ENCODE measurements around the gene EGFL8.
"Not testable (repeated sequence)": the region's sequence is repeated elsewhere in the genome, so short reads cannot be mapped to it uniquely, and the experiment has no call there.

Gene EGFL8

DNA sequence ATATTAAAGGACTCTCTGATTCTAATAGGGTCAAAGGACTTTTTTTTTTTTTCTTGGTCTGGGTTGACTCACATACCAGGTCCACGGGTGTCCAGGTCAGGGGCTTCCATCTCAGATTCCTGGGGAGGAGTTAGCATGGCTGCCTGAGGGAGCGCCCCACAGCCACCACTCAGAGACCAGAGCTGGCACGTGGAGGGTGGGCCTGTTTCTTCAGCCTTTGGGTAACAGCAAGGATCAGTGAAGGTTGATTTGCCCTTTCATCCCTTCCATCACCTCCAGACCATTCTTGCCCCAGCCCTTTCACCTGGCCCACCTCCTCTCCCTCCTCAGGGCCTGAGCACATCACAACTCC, 33.9 kb downstream of the EGFL8 start:
- no peak for DNase-seq

- no peak for DNase-seq
Measured at GRCh38 chr6:32198866-32199265, 34.5 kb downstream of the EGFL8 start.

GRCh38 chr6:32200711-32201475, 36.5 kb downstream of the EGFL8 start:
- no peak for DNase-seq

DNA sequence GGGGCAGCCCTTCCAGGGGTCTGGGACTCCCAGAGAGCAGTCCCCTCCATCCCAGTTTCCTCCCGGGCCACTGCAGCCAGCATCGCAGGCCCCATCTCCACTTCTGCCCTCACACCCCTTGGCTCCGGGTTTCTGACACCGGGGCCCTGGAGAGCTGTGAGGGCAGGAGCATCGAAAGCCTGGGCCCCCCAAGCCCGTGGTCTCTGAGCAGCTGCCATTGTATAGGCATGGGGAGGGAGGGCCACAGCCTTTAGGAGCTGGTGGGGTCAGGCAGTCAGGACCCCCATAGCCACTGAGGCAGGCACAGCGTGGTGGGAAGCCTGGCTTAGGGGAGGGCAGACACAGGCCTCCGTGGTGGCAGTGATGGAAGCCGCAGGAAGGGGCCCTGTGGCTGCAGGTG, 37.8 kb downstream of the EGFL8 start:
- DNase-seq: no peak

DNA sequence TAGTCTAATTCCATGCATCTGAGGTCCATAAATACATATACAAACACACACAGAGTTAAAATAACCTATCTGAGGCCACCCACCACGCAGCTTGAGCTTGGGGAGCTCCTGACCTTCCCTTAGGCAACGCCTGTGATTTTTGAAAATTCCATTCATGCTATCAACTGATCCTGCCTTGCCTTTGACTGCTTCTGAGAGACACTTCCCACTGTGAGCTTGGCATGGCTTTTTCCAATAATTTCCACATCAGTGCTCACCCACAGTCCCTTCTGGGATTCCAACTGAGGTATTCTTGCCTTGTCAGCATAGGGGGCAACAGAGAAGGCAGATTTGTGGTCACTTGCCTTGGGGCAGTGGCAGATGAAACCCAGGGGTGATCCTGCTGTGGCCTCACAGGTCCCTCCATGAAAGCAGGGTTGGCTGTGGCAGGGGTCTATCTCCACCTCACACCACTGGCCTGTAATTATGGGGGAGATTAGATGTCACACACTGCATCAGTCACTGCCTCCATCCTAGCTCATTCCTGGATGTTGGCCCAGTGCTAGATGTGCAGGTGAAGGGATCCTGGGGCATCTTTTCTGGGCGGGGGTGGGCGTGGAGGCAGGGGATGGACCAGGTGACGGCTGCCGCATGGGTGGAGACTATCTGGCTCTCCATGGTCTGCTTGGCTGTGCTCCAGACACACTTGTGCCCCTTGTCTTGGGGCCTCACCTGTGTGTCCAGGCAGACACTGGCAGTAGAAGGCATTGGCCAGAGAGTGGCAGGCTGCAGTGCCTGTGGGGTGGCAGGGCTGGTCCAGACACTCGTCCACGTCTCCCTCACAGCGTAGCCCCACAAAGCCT, 39.3 kb downstream of the EGFL8 start:
- DNase-seq: no peak

DNA sequence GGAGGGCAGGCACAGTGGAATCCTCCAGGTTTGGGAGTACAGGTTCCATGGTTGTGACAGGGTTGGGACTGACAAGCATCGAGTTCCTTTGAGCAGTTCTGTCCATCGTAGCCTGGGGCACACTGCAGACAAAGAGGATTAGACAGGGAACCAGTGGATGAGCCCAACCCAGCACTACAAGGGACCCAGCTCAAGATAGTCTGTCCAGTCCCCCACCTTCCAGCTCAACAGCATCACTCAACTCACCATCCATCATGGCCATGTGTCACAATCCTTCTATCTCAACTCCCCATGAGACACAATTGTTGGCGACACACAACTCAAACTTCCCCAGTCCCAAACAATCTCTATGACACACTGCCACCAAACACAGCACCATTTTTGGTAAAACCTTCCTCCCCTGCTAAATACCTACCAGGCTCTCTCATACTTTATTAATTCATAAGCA, 39.9 kb downstream of the EGFL8 start:
- no peak for DNase-seq

GRCh38 chr6:32208996-32209395, 44.6 kb downstream of the EGFL8 start:
- DNase-seq: no peak

DNA sequence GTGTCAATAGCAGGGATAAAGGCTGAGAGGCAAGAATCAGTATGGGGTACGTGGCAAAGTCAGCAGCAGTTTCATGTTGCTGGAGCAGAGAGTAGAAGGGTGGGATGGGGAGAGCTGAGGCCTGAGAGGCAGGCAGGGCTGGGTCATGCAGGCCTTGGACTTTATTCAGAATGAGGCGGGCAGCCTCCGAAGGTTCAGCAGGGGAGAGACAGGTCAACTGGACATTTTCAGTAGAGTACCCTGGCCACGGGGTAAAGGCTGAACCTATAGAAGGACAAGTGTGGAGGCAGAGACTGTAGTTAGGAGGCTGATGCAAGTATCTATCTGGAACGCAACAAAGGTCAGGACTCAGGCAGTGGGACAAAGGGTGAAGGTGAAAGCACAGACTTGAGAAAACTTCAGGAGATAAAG, 45.8 kb downstream of the EGFL8 start:
- DNase-seq: no peak

DNA sequence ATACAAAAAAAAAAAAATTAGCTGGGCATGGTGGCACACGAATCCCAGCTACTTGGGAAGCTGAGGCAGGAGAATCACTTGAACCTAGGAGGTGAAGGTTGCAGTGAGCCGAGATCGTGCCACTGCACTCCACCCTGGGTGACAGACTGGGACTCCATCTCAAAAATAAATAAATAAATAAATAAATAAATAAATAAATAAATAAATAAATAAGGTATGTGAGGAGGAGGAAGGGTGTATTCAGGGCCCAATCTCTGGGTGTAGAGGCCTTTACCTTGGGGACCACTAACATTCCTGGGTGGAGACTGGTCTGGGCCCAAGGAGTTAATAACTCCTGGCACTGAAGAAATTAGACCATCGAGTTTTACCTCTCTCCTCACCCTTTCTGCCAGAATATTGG, 47.0 kb downstream of the EGFL8 start:
- not testable (repeated sequence) for DNase-seq

- DNase-seq: no peak
Measured at GRCh38 chr6:32212076-32212760, 47.8 kb downstream of the EGFL8 start.

DNA sequence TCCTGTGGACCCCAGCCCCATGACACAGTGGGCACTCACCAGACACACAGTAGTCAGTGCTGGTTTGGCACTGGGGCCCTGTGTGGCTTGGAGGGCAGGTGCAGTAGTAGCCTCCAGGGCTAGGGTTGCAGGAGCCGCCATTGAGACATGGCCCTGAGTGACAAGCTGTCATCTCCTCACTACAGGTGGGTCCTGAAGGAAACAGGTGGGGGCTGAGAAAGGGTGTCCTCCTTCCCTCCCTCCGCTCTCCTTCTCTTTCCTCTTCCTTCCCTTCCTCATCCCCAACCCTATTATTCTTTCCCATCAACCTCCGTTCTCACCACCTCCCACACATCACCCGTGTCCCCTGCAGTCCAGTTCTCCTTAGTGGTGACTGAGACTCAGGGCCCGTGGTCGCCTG, 49.3 kb downstream of the EGFL8 start:
- no peak for DNase-seq

GRCh38 chr6:32214126-32214525, 49.7 kb downstream of the EGFL8 start:
- no peak for DNase-seq

DNA sequence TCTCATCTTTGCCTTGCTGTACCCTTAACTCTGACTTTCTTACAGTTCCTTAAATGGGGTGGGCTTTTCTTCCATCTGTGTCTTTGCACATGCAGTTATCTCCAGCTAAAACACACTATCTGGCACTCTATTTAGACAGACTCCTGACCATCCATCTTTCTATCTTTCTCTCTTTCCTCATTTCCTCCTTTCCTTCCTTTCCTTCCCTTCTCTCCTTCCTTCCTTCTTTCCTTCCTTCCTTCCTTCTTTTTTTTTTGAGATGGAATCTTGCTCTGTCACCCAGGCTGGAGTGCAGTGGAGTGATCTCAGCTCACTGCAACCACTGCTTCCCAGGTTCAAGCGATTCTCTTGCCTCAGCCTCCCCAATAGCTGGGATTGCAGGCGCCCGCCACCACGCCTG, 51.2 kb downstream of the EGFL8 start:
- no peak for DNase-seq

GRCh38 chr6:32216285-32216684, 51.9 kb downstream of the EGFL8 start:
- no peak for DNase-seq

DNA sequence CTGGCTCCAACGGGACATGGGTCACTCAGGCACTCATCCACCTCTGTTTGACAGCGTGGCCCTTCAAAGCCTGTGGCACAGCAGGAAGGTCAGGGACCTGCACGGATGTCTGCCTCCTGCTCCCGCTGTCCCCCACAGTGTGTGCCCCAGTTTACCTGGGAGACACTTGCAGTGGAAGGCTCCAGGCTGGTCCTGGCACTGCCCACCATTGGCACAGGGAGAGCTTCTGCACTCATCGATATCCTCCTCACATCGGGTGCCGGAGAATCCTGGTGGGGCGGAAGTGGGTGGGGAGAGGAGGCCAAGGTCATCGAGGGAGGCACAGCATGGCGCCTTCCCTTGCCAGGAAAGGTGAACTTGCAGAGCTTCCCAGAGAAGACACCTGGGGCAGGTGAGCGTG, 52.6 kb downstream of the EGFL8 start:
- no peak for DNase-seq

Data from CD4-positive, alpha-beta T cell treated with Interferon alpha-2 for 1 hour (primary cell).